ENCODE measurements around the gene RSF1. TPM values are rescaled to one million over a fixed set of nuclear protein-coding genes. Genes with fewer than 3 reads are reported as not detected.

Gene RSF1
- total and polyA plus RNA-seq, 3 experiments from 2014 or later: 51.2 to 57.0 (median 54.2) TPM

GRCh38 chr11:77695417-77695816 lies 125.1 kb downstream of the RSF1 start:
- Mint-ChIP-seq H3K4me3 (no peak overlapping the region), H3K4me1 (no peaks in the 10 kb centered on the region), H3K9me3 (no peaks in the 10 kb centered on the region), H3K27me3 (no peaks in the 10 kb centered on the region), H3K36me3 (peaks cover 0 to 76% (median 24%) of the 10 kb centered on the region in 3 donors), H3K27ac (peak overlapping the region in 1 of 8 donors; percentile 4)
- Histone ChIP-seq H3K27ac (ENCODE audit: low read depth, low read length) (no peak overlapping the region), H3K27me3 (ENCODE audit: insufficient read depth, low read length, poor library complexity, severe bottlenecking) (no peaks in the 10 kb centered on the region), H3K4me3 (ENCODE audit: low read length) (no peak overlapping the region), H3K4me1 (ENCODE audit: insufficient read depth, low read length) (no peaks in the 10 kb centered on the region), H3K36me3 (ENCODE audit: insufficient read depth, low read length) (peaks cover 17% of the 10 kb centered on the region), H3K9me3 (ENCODE audit: low read length) (no peaks in the 10 kb centered on the region)
- ChIA-PET CTCF (no interaction called here), POLR2A (no interaction called here)
- DNase-seq: no peak

GRCh38 chr11:77690649-77691048 lies 129.9 kb downstream of the RSF1 start:
- H3K27ac ChIP-seq (ENCODE audit: low read depth, low read length): no peak overlapping the region
- no peak overlapping the region for H3K27ac Mint-ChIP-seq
- H3K4me3 Mint-ChIP-seq: no peak overlapping the region
- POLR2A ChIA-PET: no interaction called here
- H3K27me3 ChIP-seq (ENCODE audit: insufficient read depth, low read length, poor library complexity, severe bottlenecking): no peaks in the 10 kb centered on the region
- H3K4me1 ChIP-seq (ENCODE audit: insufficient read depth, low read length): no peaks in the 10 kb centered on the region
- H3K4me1 Mint-ChIP-seq: no peaks in the 10 kb centered on the region
- H3K4me3 ChIP-seq (ENCODE audit: low read length): no peak overlapping the region
- no peaks in the 10 kb centered on the region for H3K27me3 Mint-ChIP-seq
- H3K9me3 Mint-ChIP-seq: no peaks in the 10 kb centered on the region
- no peak for DNase-seq
- H3K9me3 ChIP-seq (ENCODE audit: low read length): no peaks in the 10 kb centered on the region
- CTCF ChIA-PET: no interaction called here
- H3K36me3 ChIP-seq (ENCODE audit: insufficient read depth, low read length): peaks cover 15% of the 10 kb centered on the region
- H3K36me3 Mint-ChIP-seq: peaks cover 5 to 80% (median 25%) of the 10 kb centered on the region in 3 donors

- Histone ChIP-seq H3K27ac (ENCODE audit: low read depth, low read length) (no peak overlapping the region), H3K36me3 (ENCODE audit: insufficient read depth, low read length) (peaks cover 22% of the 10 kb centered on the region), H3K27me3 (ENCODE audit: insufficient read depth, low read length, poor library complexity, severe bottlenecking) (no peaks in the 10 kb centered on the region), H3K9me3 (ENCODE audit: low read length) (no peaks in the 10 kb centered on the region), H3K4me1 (ENCODE audit: insufficient read depth, low read length) (no peaks in the 10 kb centered on the region), H3K4me3 (ENCODE audit: low read length) (no peak overlapping the region)
- ChIA-PET POLR2A (no interaction called here), CTCF (no interaction called here)
- Mint-ChIP-seq H3K4me1 (no peaks in the 10 kb centered on the region), H3K4me3 (no peak overlapping the region), H3K27ac (peak overlapping the region in 1 of 8 donors; percentile 51), H3K36me3 (peaks cover 5 to 82% (median 31%) of the 10 kb centered on the region in 3 donors), H3K9me3 (no peaks in the 10 kb centered on the region), H3K27me3 (no peaks in the 10 kb centered on the region)
- no peak for DNase-seq
Measured at GRCh38 chr11:77687088-77687487, 133.4 kb downstream of the RSF1 start.

GRCh38 chr11:77677138-77677537 lies 143.4 kb downstream of the RSF1 start:
- no peak for DNase-seq
- Mint-ChIP-seq H3K27ac (peak overlapping the region in 2 of 8 donors; percentile 5 to 30), H3K4me3 (no peak overlapping the region), H3K27me3 (no peaks in the 10 kb centered on the region), H3K36me3 (peaks cover 21 to 85% (median 35%) of the 10 kb centered on the region in 3 donors), H3K9me3 (no peaks in the 10 kb centered on the region), H3K4me1 (no peaks in the 10 kb centered on the region)
- POLR2A ChIA-PET: no interaction called here
- CTCF ChIA-PET: interaction anchor here (0.9 kb wide), 1 partner anchor 10 kb away, joined by 3 read pairs; no protein-coding TSS in a partner anchor
- Histone ChIP-seq H3K4me1 (ENCODE audit: insufficient read depth, low read length) (no peaks in the 10 kb centered on the region), H3K36me3 (ENCODE audit: insufficient read depth, low read length) (peaks cover 62% of the 10 kb centered on the region), H3K9me3 (ENCODE audit: low read length) (no peaks in the 10 kb centered on the region), H3K27ac (ENCODE audit: low read depth, low read length) (no peak overlapping the region), H3K4me3 (ENCODE audit: low read length) (no peak overlapping the region), H3K27me3 (ENCODE audit: insufficient read depth, low read length, poor library complexity, severe bottlenecking) (no peaks in the 10 kb centered on the region)

GRCh38 chr11:77672264-77672663 lies 148.3 kb downstream of the RSF1 start:
- Histone ChIP-seq H3K4me1 (ENCODE audit: insufficient read depth, low read length) (no peaks in the 10 kb centered on the region), H3K9me3 (ENCODE audit: low read length) (no peaks in the 10 kb centered on the region), H3K4me3 (ENCODE audit: low read length) (no peak overlapping the region), H3K27ac (ENCODE audit: low read depth, low read length) (no peak overlapping the region), H3K27me3 (ENCODE audit: insufficient read depth, low read length, poor library complexity, severe bottlenecking) (no peaks in the 10 kb centered on the region), H3K36me3 (ENCODE audit: insufficient read depth, low read length) (peaks cover 61% of the 10 kb centered on the region)
- Mint-ChIP-seq H3K9me3 (no peaks in the 10 kb centered on the region), H3K4me1 (no peaks in the 10 kb centered on the region), H3K4me3 (no peak overlapping the region), H3K27ac (no peak overlapping the region), H3K27me3 (no peaks in the 10 kb centered on the region), H3K36me3 (peaks cover 24 to 89% (median 48%) of the 10 kb centered on the region in 3 donors)
- DNase-seq: no peak
- ChIA-PET CTCF (no interaction called here), POLR2A (no interaction called here)

- Mint-ChIP-seq H3K27ac (peak overlapping the region in 3 of 8 donors; percentile 5 to 95 (median 38)), H3K27me3 (no peaks in the 10 kb centered on the region), H3K4me3 (no peak overlapping the region), H3K9me3 (no peaks in the 10 kb centered on the region), H3K4me1 (no peaks in the 10 kb centered on the region), H3K36me3 (peaks cover 14 to 86% (median 39%) of the 10 kb centered on the region in 3 donors)
- Histone ChIP-seq H3K9me3 (ENCODE audit: low read length) (no peaks in the 10 kb centered on the region), H3K27me3 (ENCODE audit: insufficient read depth, low read length, poor library complexity, severe bottlenecking) (no peaks in the 10 kb centered on the region), H3K27ac (ENCODE audit: low read depth, low read length) (no peak overlapping the region), H3K4me1 (ENCODE audit: insufficient read depth, low read length) (no peaks in the 10 kb centered on the region), H3K36me3 (ENCODE audit: insufficient read depth, low read length) (peaks cover 43% of the 10 kb centered on the region), H3K4me3 (ENCODE audit: low read length) (no peak overlapping the region)
- ChIA-PET CTCF (no interaction called here), POLR2A (no interaction called here)
- DNase-seq: no peak
Measured at GRCh38 chr11:77669848-77670511, 150.5 kb downstream of the RSF1 start.

GRCh38 chr11:77668760-77669159 lies 151.8 kb downstream of the RSF1 start:
- no peak for DNase-seq
- CTCF ChIA-PET: no interaction called here
- Mint-ChIP-seq H3K4me1 (no peaks in the 10 kb centered on the region), H3K27me3 (no peaks in the 10 kb centered on the region), H3K4me3 (no peak overlapping the region), H3K27ac (peak overlapping the region in 5 of 8 donors; percentile 3 to 63 (median 56)), H3K36me3 (peaks cover 7 to 82% (median 38%) of the 10 kb centered on the region in 3 donors), H3K9me3 (no peaks in the 10 kb centered on the region)
- H3K27ac ChIP-seq (ENCODE audit: low read depth, low read length): no peak overlapping the region
- H3K27me3 ChIP-seq (ENCODE audit: insufficient read depth, low read length, poor library complexity, severe bottlenecking): no peaks in the 10 kb centered on the region
- no peak overlapping the region for H3K4me3 ChIP-seq (ENCODE audit: low read length)
- peaks cover 32% of the 10 kb centered on the region for H3K36me3 ChIP-seq (ENCODE audit: insufficient read depth, low read length)
- H3K9me3 ChIP-seq (ENCODE audit: low read length): no peaks in the 10 kb centered on the region
- POLR2A ChIA-PET: no interaction called here
- no peaks in the 10 kb centered on the region for H3K4me1 ChIP-seq (ENCODE audit: insufficient read depth, low read length)

- H3K27ac ChIP-seq (ENCODE audit: low read depth, low read length): no peak overlapping the region
- DNase-seq: no peak
- ChIA-PET CTCF (no interaction called here), POLR2A (no interaction called here)
- H3K4me3 ChIP-seq (ENCODE audit: low read length): no peak overlapping the region
- Mint-ChIP-seq H3K27me3 (no peaks in the 10 kb centered on the region), H3K4me3 (no peak overlapping the region), H3K27ac (peak overlapping the region in 1 of 8 donors; percentile 44), H3K4me1 (no peaks in the 10 kb centered on the region), H3K36me3 (peaks cover 4 to 53% (median 23%) of the 10 kb centered on the region in 3 donors), H3K9me3 (no peaks in the 10 kb centered on the region)
- no peaks in the 10 kb centered on the region for H3K9me3 ChIP-seq (ENCODE audit: low read length)
- H3K36me3 ChIP-seq (ENCODE audit: insufficient read depth, low read length): peaks cover 14% of the 10 kb centered on the region
- H3K4me1 ChIP-seq (ENCODE audit: insufficient read depth, low read length): no peaks in the 10 kb centered on the region
- no peaks in the 10 kb centered on the region for H3K27me3 ChIP-seq (ENCODE audit: insufficient read depth, low read length, poor library complexity, severe bottlenecking)
Measured at GRCh38 chr11:77665240-77665965, 155.1 kb downstream of the RSF1 start.
